B cell (primary cell): ENCODE results near the gene RAD51AP2. TPM values are rescaled to one million over a fixed set of nuclear protein-coding genes. Genes with fewer than 3 reads are reported as not detected.

Experiments
- ATAC-seq: fragments of 200-7000 bp; cut with Tn5 transposase; one replicate; pipeline ENCODE4 v1.10.0; 2021; ENCODE audit warnings: low read depth, mild to moderate bottlenecking, moderate number of reproducible peaks, moderate library complexity
- CTCF ChIA-PET: fragments of 350-600 bp; sonication (Branson Sonifier 250); formaldehyde crosslinking; loops from one replicate; lab custom pipeline; 2021; ENCODE audit warnings: antibody characterized with exemption, inconsistent platforms; lab: Charles Lee
- POLR2A ChIA-PET: fragments of 350-600 bp; sonication (Branson Sonifier 250); formaldehyde crosslinking; loops from one replicate; lab custom pipeline; 2021; ENCODE audit warnings: antibody characterized with exemption; lab: Charles Lee
- DNase-seq: peaks from one replicate; pipeline ENCODE4 v3.0.0; 2013
- H2AFZ ChIP-seq: 2 replicates; pipeline ENCODE4 v1.6.1; 2012; ENCODE audit warnings: mild to moderate bottlenecking, low read depth, low read length; ENCODE audit not compliant: insufficient read depth, poor library complexity, severe bottlenecking
- H3K27ac ChIP-seq, 2 donors: 1 replicate in 1 of 2; 2 replicates in 1 of 2; pipeline ENCODE4 v1.5.1; 2012 to 2013; ENCODE audit warnings: low read length in 2 of 2, mild to moderate bottlenecking in 2 of 2, moderate library complexity in 1 of 2
- H3K27me3 ChIP-seq, 4 experiments: fragments of 200-600 bp in 1 of 4; sonication (generic) in 1 of 4; replicated peaks in 1 of 4; 1 replicate in 2 of 4; 2 replicates in 2 of 4; pipeline versions ENCODE4 v1.6.1 to v1.7.0; 2013 to 2016; ENCODE audit warnings: low read length in 3 of 4, mild to moderate bottlenecking in 2 of 4, mixed read lengths in 1 of 4, moderate library complexity in 1 of 4; ENCODE audit not compliant: insufficient read depth in 4 of 4, control insufficient read depth in 3 of 4; ENCODE audit errors: control extremely low read depth in 1 of 4
- H3K36me3 ChIP-seq, 2 experiments: replicated peaks in 1 of 2; 1 replicate in 1 of 2; 2 replicates in 1 of 2; pipeline versions ENCODE4 v1.6.1 to v1.7.1; 2013; ENCODE audit warnings: low read length in 1 of 2; ENCODE audit not compliant: insufficient read depth in 2 of 2, control insufficient read depth in 1 of 2; ENCODE audit errors: control extremely low read depth in 1 of 2, extremely low read depth in 1 of 2
- H3K4me1 ChIP-seq, 2 donors: fragments of 200-600 bp in 1 of 2; sonication (generic) in 1 of 2; 1 replicate in 1 of 2; 2 replicates in 1 of 2; pipeline versions ENCODE4 v1.5.1 to v1.6.1; 2013 to 2017; ENCODE audit warnings: low read length in 2 of 2; ENCODE audit not compliant: control insufficient read depth in 2 of 2, insufficient read depth in 2 of 2
- H3K4me2 ChIP-seq: replicated peaks from 2 replicates; pipeline ENCODE3; 2012; ENCODE audit warnings: mild to moderate bottlenecking, low read depth, low read length; ENCODE audit not compliant: poor library complexity, severe bottlenecking
- H3K4me3 ChIP-seq, 5 experiments: fragments of 200-600 bp in 1 of 5; sonication (generic) in 1 of 5; 1 replicate in 3 of 5; 2 replicates in 2 of 5; pipeline versions ENCODE4 v1.5.1 to v1.7.0; 2011 to 2016; ENCODE audit warnings: low read length in 4 of 5, mild to moderate bottlenecking in 4 of 5, low read depth in 2 of 5, control low read depth in 1 of 5, moderate library complexity in 1 of 5; ENCODE audit not compliant: insufficient read depth in 1 of 5; ENCODE audit errors: control extremely low read depth in 1 of 5, extremely low read depth in 1 of 5
- H3K79me2 ChIP-seq: fragments of 200-600 bp; sonication (generic); one replicate; pipeline ENCODE4 v1.6.0; 2016; ENCODE audit warnings: low read length; ENCODE audit not compliant: control insufficient read depth, insufficient read depth
- H3K9ac ChIP-seq: fragments of 200-600 bp; sonication (generic); 2 replicates; pipeline ENCODE4 v1.6.1; 2017; ENCODE audit warnings: mild to moderate bottlenecking, low read length, moderate library complexity
- H3K9me3 ChIP-seq, 3 donors: one replicate each; pipeline versions ENCODE4 v1.6.1 to v1.7.1; 2013; ENCODE audit warnings: low read length in 2 of 3; ENCODE audit not compliant: control insufficient read depth in 2 of 3, insufficient read depth in 1 of 3; ENCODE audit errors: control extremely low read depth in 1 of 3
- H4K20me1 ChIP-seq: 2 replicates; pipeline ENCODE4 v1.6.0; 2012; ENCODE audit warnings: mild to moderate bottlenecking, low read length; ENCODE audit not compliant: insufficient read depth, control insufficient read depth, poor library complexity, severe bottlenecking
- H3K27ac Mint-ChIP-seq: one replicate; pipeline ENCODE4 v1.8.0; 2021; ENCODE audit warnings: mixed read lengths
- H3K27me3 Mint-ChIP-seq: one replicate; pipeline ENCODE4 v1.8.0; 2021; ENCODE audit warnings: mixed read lengths
- H3K4me1 Mint-ChIP-seq: one replicate; pipeline ENCODE4 v1.8.0; 2021; ENCODE audit warnings: mixed read lengths
- H3K4me3 Mint-ChIP-seq: one replicate; pipeline ENCODE4 v1.8.0; 2021; ENCODE audit warnings: mixed read lengths
- H3K9me3 Mint-ChIP-seq: one replicate; pipeline ENCODE4 v1.8.0; 2022; ENCODE audit warnings: mixed read lengths; ENCODE audit not compliant: insufficient read depth
- CTCF ChIP-seq: fragments of 200-600 bp; IDR thresholded peaks from one replicate; pipeline ENCODE4 v1.8.0; 2022; ENCODE audit warnings: antibody characterized with exemption, mild to moderate bottlenecking
- EZH2 ChIP-seq: IDR thresholded peaks from 2 replicates; pipeline ENCODE4 v1.6.1; 2012; ENCODE audit warnings: borderline replicate concordance, low read depth, mild to moderate bottlenecking, moderate library complexity, low read length; ENCODE audit not compliant: insufficient read depth, poor library complexity, severe bottlenecking
- WGBS: methylation state at CpG from one replicate; pipeline ENCODE4 v1.1.5; 2013; ENCODE audit warnings: missing lambda C conversion rate; ENCODE audit not compliant: insufficient coverage; 5-methylcytosine and 5-hydroxymethylcytosine counted together
- intact Hi-C: fragments of 100-400 bp; cut with micrococcal nuclease; formaldehyde crosslinking; loops from one replicate; pipeline ENCODE4 v1.10.0; 2022
- polyA plus RNA-seq: library from polyadenylated mRNA; depleted of rRNA; stranded (reverse); fragments of >200 nt; gene quantifications from 2 replicates; pipeline ENCODE4 v1.2.3, GENCODE V29; 2012
- total RNA-seq, 2 donors: library from RNA; stranded (reverse); fragments of 120-200 nt in 1 of 2; gene quantifications; 1 replicate in 1 of 2; 2 replicates in 1 of 2; pipeline versions ENCODE4 v1.2.3 to v1.2.4, GENCODE V29; 2013 to 2022

The RAD51AP2 gene
- total and polyA plus RNA-seq, 2 donors (not counting 1 experiment from before 2014, with no cell fraction given): not detected

- ATAC-seq (no peak), DNase-seq (no peak)
- no peak for TF ChIP-seq EZH2
- no peak for TF ChIP-seq CTCF
- WGBS: 43% methylated on average over 1 of the region's 1 CpG
- no peaks in the 10 kb centered on the region for H3K36me3 ChIP-seq
- ChIA-PET POLR2A (no interaction called here), CTCF (no interaction called here)
- H3K9me3 ChIP-seq: peaks cover 0 to 8% (median 3%) of the 10 kb centered on the region in 3 donors
- no peak overlapping the region for H3K4me3 ChIP-seq
- H3K4me1 Mint-ChIP-seq: no peaks in the 10 kb centered on the region
- no peak overlapping the region for H3K27ac Mint-ChIP-seq
- no peaks in the 10 kb centered on the region for H4K20me1 ChIP-seq
- intact Hi-C loops: no loop called here
- H3K9me3 Mint-ChIP-seq: peaks cover 3% of the 10 kb centered on the region
- H3K9ac ChIP-seq: no peak overlapping the region
- peaks cover 0 to 6% (median 0%) of the 10 kb centered on the region in 4 experiments for H3K27me3 ChIP-seq
- no peak overlapping the region for H3K4me3 Mint-ChIP-seq
- H3K27ac ChIP-seq: no peak overlapping the region
- H3K27me3 Mint-ChIP-seq: peaks cover 21% of the 10 kb centered on the region
- no peak overlapping the region for H3K4me2 ChIP-seq
- H3K79me2 ChIP-seq: no peaks in the 10 kb centered on the region
- H3K4me1 ChIP-seq: no peaks in the 10 kb centered on the region
- no peak overlapping the region for H2AFZ ChIP-seq
Observed at GRCh38 chr2:17475286-17475685, 43.0 kb downstream of the RAD51AP2 start.

GRCh38 chr2:17471979-17472378 is 46.3 kb downstream of the RAD51AP2 start:
- POLR2A ChIA-PET: no interaction called here
- CTCF ChIA-PET: interaction anchor here (0.7 kb wide), 1 partner anchor 51 kb away, joined by 3 read pairs; no protein-coding TSS in a partner anchor
- no peak for ATAC-seq
- TF ChIP-seq CTCF (no peak), EZH2 (no peak)
- no peak overlapping the region for H3K4me3 Mint-ChIP-seq
- intact Hi-C loops: no loop called here
- Histone ChIP-seq H4K20me1 (no peaks in the 10 kb centered on the region), H3K27ac (no peak overlapping the region), H2AFZ (no peak overlapping the region), H3K4me3 (no peak overlapping the region), H3K79me2 (no peaks in the 10 kb centered on the region), H3K4me2 (no peak overlapping the region), H3K9ac (no peak overlapping the region), H3K27me3 (peaks cover 0 to 6% (median 0%) of the 10 kb centered on the region in 4 experiments), H3K4me1 (no peaks in the 10 kb centered on the region), H3K36me3 (no peaks in the 10 kb centered on the region), H3K9me3 (peaks cover 2 to 14% (median 3%) of the 10 kb centered on the region in 3 donors)
- H3K27ac Mint-ChIP-seq: no peak overlapping the region
- H3K27me3 Mint-ChIP-seq: peaks cover 15% of the 10 kb centered on the region
- peaks cover 7% of the 10 kb centered on the region for H3K9me3 Mint-ChIP-seq
- no peaks in the 10 kb centered on the region for H3K4me1 Mint-ChIP-seq
- DNase-seq: no peak
